Stimulated activated naive CD8-positive, alpha-beta T cell treated with anti-CD3 and anti-CD28 coated beads, Interleukin-15, Interleukin-2, amounts not matched to agents 100 ng/mL and 50 ng/mL, for 24 hours (primary cell): ENCODE measurements around the gene MMP17.

Experiments used
- H3K27ac Mint-ChIP-seq: one replicate; pipeline ENCODE4 v1.8.0; 2021; ENCODE audit warnings: mild to moderate bottlenecking, mixed read lengths
- H3K27me3 Mint-ChIP-seq: one replicate; pipeline ENCODE4 v1.8.0; 2021; ENCODE audit warnings: mixed read lengths
- H3K36me3 Mint-ChIP-seq: one replicate; pipeline ENCODE4 v1.8.0; 2021; ENCODE audit warnings: low read depth, mixed read lengths
- H3K4me1 Mint-ChIP-seq: one replicate; pipeline ENCODE4 v1.8.0; 2021; ENCODE audit warnings: low read depth, mixed read lengths
- H3K4me3 Mint-ChIP-seq: one replicate; pipeline ENCODE4 v1.8.0; 2021; ENCODE audit warnings: mild to moderate bottlenecking, mixed read lengths
- H3K9me3 Mint-ChIP-seq: one replicate; pipeline ENCODE4 v1.8.0; 2021; ENCODE audit warnings: mixed read lengths

MMP17 gene

DNA sequence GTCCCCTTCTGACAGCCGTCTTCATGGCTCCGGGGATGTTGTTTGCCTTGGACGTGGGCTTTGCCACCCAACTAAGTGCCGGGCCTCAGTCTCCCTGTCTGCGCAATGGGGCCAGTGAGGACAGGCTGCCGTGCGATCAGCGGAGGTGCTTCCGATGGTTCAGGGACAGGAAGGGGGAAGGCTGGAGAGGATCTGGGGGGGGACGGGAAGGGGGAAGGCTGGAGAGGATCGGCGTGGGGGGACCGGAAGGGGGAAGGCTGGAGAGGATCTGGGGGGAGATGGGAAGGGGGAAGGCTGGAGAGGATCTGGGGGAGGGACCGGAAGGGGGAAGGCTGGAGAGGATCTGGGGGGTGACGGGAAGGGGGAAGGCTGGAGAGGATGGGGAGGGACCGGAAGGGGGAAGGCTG, 3.4 kb downstream of the MMP17 start:
- Mint-ChIP-seq H3K27ac (no peak overlapping the region), H3K4me3 (no peak overlapping the region)

DNA sequence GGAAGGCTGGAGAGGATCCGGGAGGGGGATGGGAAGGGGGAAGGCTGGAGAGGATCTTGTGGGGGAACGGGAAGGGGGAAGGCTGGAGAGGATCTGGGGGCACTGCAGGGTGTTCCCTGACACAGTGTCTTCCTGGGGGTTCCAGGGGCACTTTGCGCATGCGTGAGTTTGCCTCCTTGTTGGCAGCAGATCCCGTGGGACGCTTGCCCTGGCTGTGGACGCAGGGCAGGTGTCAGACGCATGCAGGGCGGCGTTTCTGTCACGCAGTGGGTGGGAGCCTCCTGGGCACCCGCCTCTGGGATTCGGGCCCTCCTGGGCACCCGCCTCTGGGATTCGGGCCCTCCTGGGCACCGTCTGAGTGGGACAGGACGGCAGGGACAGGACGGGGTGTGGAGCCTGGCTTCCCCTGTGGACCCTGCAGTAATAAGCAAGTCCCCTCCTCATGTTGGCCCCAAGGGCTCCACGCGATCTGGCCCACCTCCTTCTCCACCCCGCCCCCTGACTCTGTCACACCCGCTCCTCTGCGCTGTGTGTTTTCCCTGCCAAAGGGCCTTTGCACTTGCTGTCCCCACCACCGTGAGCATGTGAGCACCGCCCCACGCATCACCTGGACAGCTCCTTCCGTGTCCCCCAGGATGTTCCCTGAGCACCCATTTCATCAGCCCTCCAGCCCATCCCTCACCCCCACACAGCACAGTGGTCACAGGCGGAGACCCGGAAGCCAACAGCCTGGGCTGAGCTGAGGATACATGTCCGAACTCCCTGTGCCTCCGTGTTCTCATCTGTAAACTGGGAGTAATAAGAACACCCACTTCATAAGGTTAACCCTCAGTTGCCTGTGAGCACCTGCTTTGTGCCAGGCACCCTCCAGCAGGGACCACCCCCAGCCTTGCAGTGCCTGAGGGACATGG, 4.4 kb downstream of the MMP17 start:
- no peak overlapping the region for H3K27ac Mint-ChIP-seq
- peaks cover 18% of the 10 kb centered on the region for H3K27me3 Mint-ChIP-seq
- peaks cover 10% of the 10 kb centered on the region for H3K4me1 Mint-ChIP-seq
- no peak overlapping the region for H3K4me3 Mint-ChIP-seq
- no peaks in the 10 kb centered on the region for H3K9me3 Mint-ChIP-seq
- no peaks in the 10 kb centered on the region for H3K36me3 Mint-ChIP-seq

More for the DNA sequence above, 3.4 kb downstream of the MMP17 start:
- Mint-ChIP-seq H3K27me3 (peaks cover 24% of the 10 kb centered on the region), H3K4me1 (peaks cover 10% of the 10 kb centered on the region), H3K9me3 (no peaks in the 10 kb centered on the region), H3K36me3 (no peaks in the 10 kb centered on the region)

DNA sequence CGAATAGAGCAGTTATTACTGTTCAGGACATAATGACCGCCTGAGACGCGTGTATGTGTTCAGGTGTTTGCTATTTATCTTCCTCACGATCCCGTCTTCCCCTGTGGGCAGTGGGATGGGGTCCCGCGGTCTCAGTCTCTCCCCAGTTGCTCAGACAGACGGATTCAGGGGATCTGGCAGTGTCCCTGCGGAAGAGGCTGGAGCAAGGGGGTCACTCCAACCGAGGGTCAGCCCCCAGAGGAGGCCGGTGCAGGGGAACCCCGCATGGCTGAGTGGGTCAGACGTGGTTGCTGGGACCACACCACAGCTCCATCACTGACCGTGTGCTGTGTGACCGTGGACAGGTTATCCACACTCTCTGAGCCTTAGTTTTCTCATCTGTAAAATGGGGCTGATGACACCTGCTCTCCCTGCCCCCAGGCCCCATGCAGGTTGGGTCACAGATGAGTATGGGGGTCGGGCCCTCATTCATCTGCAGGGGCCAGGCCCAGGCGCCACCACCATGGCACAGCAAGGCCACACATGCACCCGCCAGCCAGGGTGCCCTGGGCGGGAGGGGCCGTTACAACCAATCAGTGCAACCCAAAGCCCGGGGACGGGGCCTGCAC, 5.2 kb downstream of the MMP17 start:
- peaks cover 16% of the 10 kb centered on the region for H3K27me3 Mint-ChIP-seq
- H3K4me1 Mint-ChIP-seq = peaks cover 10% of the 10 kb centered on the region
- H3K4me3 Mint-ChIP-seq = no peak overlapping the region
- no peaks in the 10 kb centered on the region for H3K36me3 Mint-ChIP-seq
- no peak overlapping the region for H3K27ac Mint-ChIP-seq
- no peaks in the 10 kb centered on the region for H3K9me3 Mint-ChIP-seq

DNA sequence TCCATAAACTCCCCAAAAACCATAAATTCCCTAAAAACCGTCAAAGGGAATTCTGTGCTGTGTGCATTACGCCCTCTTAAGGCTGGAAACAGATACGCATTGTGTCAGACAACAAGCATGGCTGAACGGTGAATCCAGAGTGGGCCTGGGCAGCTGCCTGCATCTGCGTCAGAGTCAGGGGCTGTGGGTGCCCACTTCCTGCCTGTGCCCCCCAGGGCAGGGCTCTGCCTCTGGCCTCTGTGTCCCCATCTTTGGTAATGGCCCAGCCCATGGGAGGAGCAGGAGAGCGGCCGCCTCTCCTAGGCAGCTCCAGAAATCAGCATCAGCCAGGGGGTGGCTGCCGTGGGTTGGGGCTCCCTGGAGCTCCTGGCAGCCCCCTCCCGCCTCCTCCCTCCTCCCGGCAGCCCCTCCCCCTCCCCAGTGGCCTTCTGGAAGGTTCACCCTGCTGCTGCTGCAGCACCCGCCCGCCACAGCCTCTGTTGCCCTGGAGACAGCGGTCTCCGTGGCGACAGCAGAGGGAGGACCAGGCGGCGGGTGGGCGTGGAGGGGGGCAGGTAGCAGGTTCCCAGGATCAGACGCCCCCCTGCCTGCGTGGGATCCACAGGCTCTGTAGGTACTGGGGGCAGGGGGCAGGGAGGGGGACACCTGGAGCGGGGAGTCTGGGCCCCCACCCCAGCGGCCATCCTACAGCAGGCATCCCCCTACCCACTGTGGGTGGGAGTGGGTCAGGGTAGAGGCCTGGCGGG, 5.9 kb downstream of the MMP17 start:
- no peak overlapping the region for H3K4me3 Mint-ChIP-seq

DNA sequence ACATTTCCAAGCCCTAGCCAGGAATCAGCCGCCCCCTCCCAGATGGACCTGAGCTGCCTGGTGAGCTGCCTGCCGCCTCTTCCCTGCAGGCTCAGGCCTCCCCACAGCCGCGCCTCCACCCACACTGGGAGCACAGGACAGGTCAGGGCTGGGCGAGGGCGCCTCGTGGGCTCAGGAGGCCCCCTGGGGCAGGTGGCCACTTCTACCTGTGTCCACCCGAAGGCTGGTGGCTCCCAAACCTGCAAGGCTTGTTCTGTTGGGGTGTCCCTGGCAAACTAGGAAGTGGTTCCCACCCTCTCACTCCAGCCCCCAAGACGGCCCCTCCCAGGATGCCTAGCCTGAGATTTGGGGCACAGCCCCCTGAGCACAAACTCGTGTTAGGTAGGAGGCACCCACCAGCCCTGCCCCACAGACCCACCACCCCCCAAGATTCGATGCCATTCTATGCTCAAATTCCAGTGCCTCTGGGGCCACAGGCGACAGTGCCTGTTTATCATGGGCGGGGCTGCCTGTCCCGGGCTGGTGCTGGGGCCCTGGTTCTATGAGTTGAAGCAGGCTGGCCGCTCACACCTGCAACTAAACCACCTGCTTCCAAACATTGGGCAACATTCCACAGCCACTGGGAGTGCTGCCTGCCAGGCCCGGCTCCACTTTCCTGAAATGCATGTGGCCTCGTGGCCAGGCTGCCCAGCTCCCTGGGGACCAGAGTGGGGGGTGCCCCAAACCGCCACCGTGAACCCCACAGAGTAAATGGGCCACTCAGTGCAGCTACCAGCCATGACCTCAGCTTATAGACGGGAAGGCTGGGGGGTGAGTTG, 6.8 kb downstream of the MMP17 start:
- Mint-ChIP-seq H3K27ac (no peak overlapping the region), H3K9me3 (no peaks in the 10 kb centered on the region), H3K4me3 (no peak overlapping the region), H3K36me3 (no peaks in the 10 kb centered on the region), H3K4me1 (peaks cover 5% of the 10 kb centered on the region), H3K27me3 (peaks cover 12% of the 10 kb centered on the region)

More for the DNA sequence above, 5.9 kb downstream of the MMP17 start:
- Mint-ChIP-seq H3K4me1 (peaks cover 10% of the 10 kb centered on the region), H3K27me3 (peaks cover 16% of the 10 kb centered on the region), H3K9me3 (no peaks in the 10 kb centered on the region), H3K36me3 (no peaks in the 10 kb centered on the region), H3K27ac (no peak overlapping the region)

DNA sequence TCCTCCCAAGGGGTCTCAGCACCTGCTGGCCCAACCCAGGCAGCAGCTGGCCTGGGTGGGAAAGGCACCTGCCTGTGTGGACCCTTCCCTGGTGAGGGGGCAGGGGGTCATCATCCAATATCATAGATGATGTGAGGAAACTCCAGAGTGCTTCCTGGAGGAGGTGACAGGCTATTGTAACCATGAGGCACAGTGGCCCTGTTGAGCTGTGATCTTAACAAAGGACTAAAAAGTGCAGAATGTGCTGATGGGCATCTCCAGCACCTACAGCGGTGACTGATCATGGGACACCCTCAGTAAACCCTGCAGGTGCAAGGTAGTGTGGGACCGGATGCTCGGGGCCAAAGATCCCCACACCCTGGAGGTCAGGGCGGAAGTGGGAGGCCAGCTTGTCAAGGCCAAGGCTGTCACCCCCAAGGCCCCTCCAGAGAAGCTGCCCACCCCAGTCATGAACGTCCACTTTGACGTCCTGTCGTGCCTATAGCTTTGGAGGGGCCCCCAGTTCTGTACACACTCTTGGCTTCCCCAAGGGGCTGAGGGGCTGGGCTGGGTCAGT, 7.5 kb downstream of the MMP17 start:
- Mint-ChIP-seq H3K9me3 (no peaks in the 10 kb centered on the region), H3K27ac (no peak overlapping the region), H3K27me3 (peaks cover 12% of the 10 kb centered on the region), H3K4me3 (no peak overlapping the region), H3K36me3 (no peaks in the 10 kb centered on the region), H3K4me1 (peaks cover 4% of the 10 kb centered on the region)

DNA sequence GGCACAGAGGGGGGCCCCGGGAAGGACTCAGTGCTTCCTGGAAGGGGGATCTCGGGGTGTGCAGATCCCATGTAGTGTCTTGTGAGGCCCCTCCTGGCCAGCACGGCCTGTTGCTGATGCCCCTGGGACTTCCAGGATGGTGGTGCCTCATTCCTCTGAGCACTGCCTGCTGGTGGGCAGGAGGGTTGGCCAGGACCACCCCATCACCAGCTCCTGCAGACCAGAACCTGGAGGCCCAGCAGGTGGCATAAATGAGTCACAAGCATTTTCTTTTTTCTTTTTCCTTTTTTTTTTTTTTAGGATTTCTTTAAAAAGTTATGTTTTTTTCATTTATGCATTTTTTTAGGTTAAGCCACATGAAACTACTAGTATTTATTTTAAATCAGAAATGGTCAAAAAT, 8.0 kb downstream of the MMP17 start:
- no peak overlapping the region for H3K4me3 Mint-ChIP-seq
- no peaks in the 10 kb centered on the region for H3K9me3 Mint-ChIP-seq
- no peak overlapping the region for H3K27ac Mint-ChIP-seq
- H3K36me3 Mint-ChIP-seq = no peaks in the 10 kb centered on the region
- H3K27me3 Mint-ChIP-seq = peaks cover 8% of the 10 kb centered on the region
- no peaks in the 10 kb centered on the region for H3K4me1 Mint-ChIP-seq

DNA sequence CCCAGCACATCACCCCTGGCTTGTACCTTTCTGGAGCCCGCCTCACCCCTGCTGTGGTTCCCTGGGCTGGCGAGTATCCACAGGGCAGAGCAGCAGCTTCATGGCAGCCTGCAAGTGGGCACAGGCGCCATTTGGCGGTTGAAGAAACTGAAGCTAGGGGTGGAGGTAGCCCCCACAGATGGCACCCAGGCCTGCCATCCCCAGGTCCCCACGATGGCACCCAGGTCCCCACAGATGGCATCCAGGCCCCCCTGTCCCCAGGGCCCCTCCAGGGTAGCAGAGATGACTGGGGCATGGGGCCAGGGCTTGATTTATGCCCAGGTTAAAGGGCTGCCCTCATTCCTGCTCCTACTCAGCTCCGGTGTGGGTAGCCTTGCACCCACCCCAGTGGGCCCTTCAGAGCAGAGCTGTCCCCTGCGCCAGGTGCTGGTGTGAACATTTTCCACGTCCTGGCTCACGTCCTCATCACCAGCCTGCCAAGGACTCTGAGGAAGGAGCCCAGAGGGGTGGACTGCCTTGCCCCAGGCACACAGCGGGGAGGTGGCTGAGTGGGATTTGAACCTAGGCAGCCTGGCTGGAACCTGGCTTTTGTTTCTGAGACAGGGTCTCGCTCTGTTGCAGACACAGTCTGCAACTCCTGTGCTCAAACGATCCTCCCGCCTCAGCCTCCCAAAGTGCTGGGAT, 8.7 kb downstream of the MMP17 start:
- Mint-ChIP-seq H3K9me3 (no peaks in the 10 kb centered on the region), H3K4me3 (no peak overlapping the region), H3K36me3 (no peaks in the 10 kb centered on the region), H3K27me3 (peaks cover 8% of the 10 kb centered on the region), H3K27ac (no peak overlapping the region), H3K4me1 (no peaks in the 10 kb centered on the region)

DNA sequence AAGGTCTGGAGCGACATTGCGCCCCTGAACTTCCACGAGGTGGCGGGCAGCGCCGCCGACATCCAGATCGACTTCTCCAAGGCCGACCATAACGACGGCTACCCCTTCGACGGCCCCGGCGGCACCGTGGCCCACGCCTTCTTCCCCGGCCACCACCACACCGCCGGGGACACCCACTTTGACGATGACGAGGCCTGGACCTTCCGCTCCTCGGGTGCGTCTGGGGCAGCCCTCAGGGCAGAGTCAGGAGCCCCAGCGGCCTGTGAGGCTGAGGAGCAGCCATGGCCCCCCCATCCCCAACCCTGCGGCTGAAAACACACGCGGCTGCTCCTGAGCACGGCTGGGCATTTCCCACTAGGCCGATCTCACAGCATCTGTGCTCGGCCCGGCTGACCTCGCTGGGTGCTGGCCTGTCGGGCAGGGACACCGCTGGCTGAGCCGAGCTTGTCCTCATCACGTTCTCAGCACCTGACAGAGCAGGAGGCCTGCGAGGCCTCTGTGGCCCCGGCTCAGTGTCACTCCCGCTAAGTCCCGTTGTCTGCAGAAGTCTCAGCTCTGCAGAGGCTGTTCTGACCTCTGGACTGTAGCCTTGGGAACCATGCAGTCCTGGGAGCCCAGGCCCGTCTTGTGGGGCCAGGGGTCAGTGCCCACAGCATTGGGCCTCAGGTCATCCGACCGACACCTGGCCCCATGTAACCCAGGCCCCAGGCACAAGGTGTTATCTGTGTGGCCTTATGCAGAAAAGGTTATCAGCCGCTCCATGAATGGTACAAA, 12.6 kb downstream of the MMP17 start:
- Mint-ChIP-seq H3K27me3 (no peaks in the 10 kb centered on the region), H3K27ac (no peak overlapping the region), H3K9me3 (no peaks in the 10 kb centered on the region), H3K36me3 (no peaks in the 10 kb centered on the region), H3K4me1 (no peaks in the 10 kb centered on the region), H3K4me3 (no peak overlapping the region)

DNA sequence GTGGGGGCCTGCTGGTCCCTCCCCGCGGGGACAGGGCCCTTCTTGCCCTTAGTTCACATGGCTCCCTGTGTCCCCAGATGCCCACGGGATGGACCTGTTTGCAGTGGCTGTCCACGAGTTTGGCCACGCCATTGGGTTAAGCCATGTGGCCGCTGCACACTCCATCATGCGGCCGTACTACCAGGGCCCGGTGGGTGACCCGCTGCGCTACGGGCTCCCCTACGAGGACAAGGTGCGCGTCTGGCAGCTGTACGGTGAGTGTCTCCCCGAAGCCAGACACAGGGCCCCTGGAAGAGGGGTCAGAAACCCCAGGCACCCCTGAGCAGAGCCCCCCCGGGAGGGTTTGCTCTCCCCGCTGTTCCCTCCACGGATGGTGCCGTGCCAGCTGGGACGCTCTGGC, 13.4 kb downstream of the MMP17 start:
- Mint-ChIP-seq H3K4me3 (no peak overlapping the region), H3K36me3 (no peaks in the 10 kb centered on the region)

DNA sequence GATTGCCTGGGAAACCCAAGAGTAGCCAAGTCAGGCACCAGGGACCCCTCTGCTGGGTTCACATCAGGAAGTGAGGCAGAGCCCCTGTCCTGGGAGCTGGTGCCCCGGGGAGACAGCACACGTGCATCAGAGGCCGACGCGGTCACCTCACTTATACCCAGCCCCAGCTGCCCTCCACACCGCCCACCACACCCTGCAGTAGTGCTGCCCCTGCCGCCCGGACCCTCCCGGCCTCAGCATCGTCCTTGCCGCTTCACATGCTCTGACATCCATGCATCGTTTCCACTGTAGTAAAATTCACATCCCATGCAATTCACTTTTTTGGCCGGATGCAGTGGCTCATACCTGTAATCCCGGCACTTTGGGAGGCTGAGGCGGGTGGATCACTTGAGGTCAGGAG, 14.0 kb downstream of the MMP17 start:
- no peaks in the 10 kb centered on the region for H3K9me3 Mint-ChIP-seq
- H3K4me3 Mint-ChIP-seq = no peak overlapping the region
- no peaks in the 10 kb centered on the region for H3K27me3 Mint-ChIP-seq
- no peaks in the 10 kb centered on the region for H3K36me3 Mint-ChIP-seq
- no peaks in the 10 kb centered on the region for H3K4me1 Mint-ChIP-seq
- no peak overlapping the region for H3K27ac Mint-ChIP-seq

More for the DNA sequence above, 13.4 kb downstream of the MMP17 start:
- Mint-ChIP-seq H3K9me3 (no peaks in the 10 kb centered on the region), H3K27ac (no peak overlapping the region), H3K4me1 (no peaks in the 10 kb centered on the region), H3K27me3 (no peaks in the 10 kb centered on the region)

DNA sequence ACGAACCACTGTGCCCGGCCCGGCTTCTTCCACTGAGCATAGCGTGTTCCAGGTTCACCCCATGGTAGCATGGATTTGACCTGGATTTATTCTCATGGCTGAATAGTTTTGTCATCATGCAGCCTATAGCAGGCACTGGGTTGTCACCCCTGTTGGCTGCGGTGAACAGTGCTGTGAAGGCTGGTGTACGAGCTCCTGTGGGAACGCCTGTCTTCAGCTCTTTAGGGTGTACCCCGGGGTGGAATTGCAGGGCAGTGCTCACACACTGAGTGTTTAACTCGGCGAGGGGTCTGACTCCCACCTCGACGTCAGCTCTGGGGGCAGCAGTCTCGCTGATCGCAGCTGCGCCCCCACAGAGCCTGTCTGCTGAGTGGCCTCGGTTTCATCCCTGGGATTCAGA, 15.3 kb downstream of the MMP17 start:
- H3K36me3 Mint-ChIP-seq = no peaks in the 10 kb centered on the region
- H3K9me3 Mint-ChIP-seq = no peaks in the 10 kb centered on the region
- H3K4me1 Mint-ChIP-seq = no peaks in the 10 kb centered on the region
- no peak overlapping the region for H3K4me3 Mint-ChIP-seq
- no peaks in the 10 kb centered on the region for H3K27me3 Mint-ChIP-seq
- H3K27ac Mint-ChIP-seq = no peak overlapping the region

DNA sequence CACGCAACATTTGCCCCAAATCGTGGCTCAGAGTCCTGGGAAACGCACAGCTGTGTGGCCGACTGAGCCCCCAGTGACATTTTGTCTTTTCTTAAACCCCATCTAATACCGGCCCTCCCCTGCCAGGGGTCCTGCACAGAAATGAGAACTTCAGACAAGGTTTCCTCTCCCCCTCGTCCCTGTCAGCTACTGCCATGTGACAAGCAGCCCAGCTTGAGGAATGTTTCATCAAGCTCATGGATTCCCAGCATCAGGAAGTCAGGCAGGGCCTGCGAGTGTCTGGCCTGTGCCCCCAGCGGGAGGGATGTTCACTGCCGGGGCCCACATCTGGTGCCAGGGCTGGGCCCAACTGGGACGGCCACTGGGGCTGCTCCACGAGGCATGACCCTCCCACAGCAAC, 15.9 kb downstream of the MMP17 start:
- no peaks in the 10 kb centered on the region for H3K4me1 Mint-ChIP-seq
- no peak overlapping the region for H3K4me3 Mint-ChIP-seq
- H3K27ac Mint-ChIP-seq = no peak overlapping the region
- no peaks in the 10 kb centered on the region for H3K9me3 Mint-ChIP-seq
- no peaks in the 10 kb centered on the region for H3K36me3 Mint-ChIP-seq
- H3K27me3 Mint-ChIP-seq = no peaks in the 10 kb centered on the region
